CD14-positive monocyte (primary cell): ENCODE results near the gene H6PD. TPM values are rescaled to one million over a fixed set of nuclear protein-coding genes. Genes with fewer than 3 reads are reported as not detected.

Experiments used
- DNase-seq, 3 donors: peaks; one replicate each; pipeline ENCODE4 v3.0.0-alpha.2; 2011 to 2022
- H2AFZ ChIP-seq: 2 replicates; pipeline ENCODE4 v1.6.0; 2012; ENCODE audit warnings: mild to moderate bottlenecking, low read depth, low read length, inconsistent platforms; ENCODE audit not compliant: insufficient read depth, poor library complexity, severe bottlenecking
- H3K27ac ChIP-seq, 2 donors: 1 replicate in 1 of 2; 2 replicates in 1 of 2; pipeline ENCODE4 v1.5.1; 2012 to 2013; ENCODE audit warnings: low read length in 2 of 2, control low read depth in 1 of 2, inconsistent platforms in 1 of 2, low read depth in 1 of 2, mild to moderate bottlenecking in 1 of 2
- H3K27me3 ChIP-seq, 2 donors: one replicate each; pipeline versions ENCODE4 v1.6.0 to v1.6.1; 2011 to 2013; ENCODE audit warnings: low read length in 2 of 2; ENCODE audit not compliant: control insufficient read depth in 2 of 2, insufficient read depth in 2 of 2
- H3K36me3 ChIP-seq, 2 donors: replicated peaks in 1 of 2; 1 replicate in 1 of 2; 2 replicates in 1 of 2; pipeline versions ENCODE4 v1.5.1 to v1.6.1; 2012 to 2013; ENCODE audit warnings: low read length in 2 of 2, control low read depth in 1 of 2, inconsistent platforms in 1 of 2, mild to moderate bottlenecking in 1 of 2; ENCODE audit not compliant: insufficient read depth in 2 of 2, control insufficient read depth in 1 of 2
- H3K4me1 ChIP-seq, 2 donors: 1 replicate in 1 of 2; 2 replicates in 1 of 2; pipeline versions ENCODE4 v1.5.1 to v1.6.1; 2012 to 2013; ENCODE audit warnings: low read length in 2 of 2, control low read depth in 1 of 2, inconsistent platforms in 1 of 2, mild to moderate bottlenecking in 1 of 2, moderate library complexity in 1 of 2; ENCODE audit not compliant: insufficient read depth in 2 of 2, control insufficient read depth in 1 of 2
- H3K4me2 ChIP-seq: replicated peaks from 2 replicates; pipeline ENCODE3; 2012; ENCODE audit warnings: low read length, moderate library complexity, mild to moderate bottlenecking; ENCODE audit not compliant: poor library complexity, severe bottlenecking; ENCODE audit errors: extremely low read depth
- H3K4me3 ChIP-seq, 3 experiments: fragments of 200-600 bp in 1 of 3; sonication (generic) in 1 of 3; replicated peaks in 1 of 3; 1 replicate in 2 of 3; 2 replicates in 1 of 3; pipeline ENCODE4 v1.5.1; 2011 to 2013; ENCODE audit warnings: low read length in 3 of 3, mild to moderate bottlenecking in 3 of 3, control low read depth in 2 of 3, low read depth in 2 of 3, inconsistent platforms in 1 of 3, moderate library complexity in 1 of 3
- H3K79me2 ChIP-seq: 2 replicates; pipeline ENCODE4 v1.6.0; 2012; ENCODE audit warnings: mild to moderate bottlenecking, control low read depth, inconsistent platforms, low read length, moderate library complexity; ENCODE audit not compliant: insufficient read depth
- H3K9ac ChIP-seq: 2 replicates; pipeline ENCODE4 v1.6.0; 2017; ENCODE audit warnings: low read length, mild to moderate bottlenecking; ENCODE audit not compliant: insufficient read depth, poor library complexity, severe bottlenecking
- H3K9me3 ChIP-seq, 2 donors: replicated peaks in 1 of 2; 1 replicate in 1 of 2; 2 replicates in 1 of 2; pipeline versions ENCODE4 v1.5.1 to v1.6.1; 2012 to 2013; ENCODE audit warnings: low read length in 2 of 2, control low read depth in 1 of 2; ENCODE audit not compliant: control insufficient read depth in 1 of 2, insufficient read depth in 1 of 2
- H4K20me1 ChIP-seq: 2 replicates; pipeline ENCODE4 v1.6.0; 2012; ENCODE audit warnings: mild to moderate bottlenecking, low read length, control low read depth, moderate library complexity; ENCODE audit not compliant: insufficient read depth
- H3K27ac Mint-ChIP-seq, 7 donors: one replicate each; pipeline ENCODE4 v1.8.0; 2020; ENCODE audit warnings: mild to moderate bottlenecking in 7 of 7, mixed read lengths in 7 of 7, moderate library complexity in 6 of 7, inconsistent platforms in 2 of 7
- H3K27me3 Mint-ChIP-seq, 3 donors: one replicate each; pipeline ENCODE4 v1.8.0; 2021 to 2022; ENCODE audit warnings: low read depth in 3 of 3, mild to moderate bottlenecking in 3 of 3, mixed read lengths in 3 of 3, moderate library complexity in 3 of 3, inconsistent platforms in 1 of 3
- H3K36me3 Mint-ChIP-seq, 2 donors: one replicate each; pipeline ENCODE4 v1.8.0; 2020; ENCODE audit warnings: mixed read lengths in 2 of 2, inconsistent platforms in 1 of 2, mild to moderate bottlenecking in 1 of 2
- H3K4me1 Mint-ChIP-seq: one replicate; pipeline ENCODE4 v1.8.0; 2020; ENCODE audit warnings: mild to moderate bottlenecking, mixed read lengths
- H3K4me3 Mint-ChIP-seq, 2 donors: one replicate each; pipeline ENCODE4 v1.8.0; 2020; ENCODE audit warnings: mild to moderate bottlenecking in 2 of 2, mixed read lengths in 2 of 2, moderate library complexity in 1 of 2
- H3K9me3 Mint-ChIP-seq, 7 donors: one replicate each; pipeline ENCODE4 v1.8.0; 2020 to 2022; ENCODE audit warnings: mixed read lengths in 7 of 7, mild to moderate bottlenecking in 6 of 7, moderate library complexity in 6 of 7, inconsistent platforms in 2 of 7
- CTCF ChIP-seq: fragments of 200-600 bp; IDR thresholded peaks from one replicate; pipeline ENCODE4 v1.8.0; 2022; ENCODE audit warnings: antibody characterized with exemption, mild to moderate bottlenecking
- WGBS: methylation state at CpG from one replicate; pipeline ENCODE4 v1.1.5; 2013; ENCODE audit warnings: missing lambda C conversion rate; ENCODE audit not compliant: insufficient coverage; 5-methylcytosine and 5-hydroxymethylcytosine counted together
- intact Hi-C, 2 donors: fragments of 100-400 bp; cut with micrococcal nuclease; formaldehyde crosslinking; loops; one replicate each; pipeline versions ENCODE4 v1.15.0 to v1.15.1; 2023
- polyA plus RNA-seq, 3 donors: library from polyadenylated mRNA; depleted of rRNA in 1 of 3; unstranded in 2 of 3; stranded (reverse) in 1 of 3; fragments of 300-500 nt in 2 of 3; fragments of >200 nt in 1 of 3; fragmentation: Illumina TruSeq in 2 of 3; gene quantifications; 1 replicate in 2 of 3; 2 replicates in 1 of 3; pipeline ENCODE4 v1.2.3, GENCODE V29; 2012 to 2021

The H6PD gene
- polyA plus RNA-seq, 3 donors: 8.6 to 15.9 (median 11.4) TPM

GRCh38 chr1:9311479-9311878 lies 76.9 kb downstream of the H6PD start:
- DNase-seq: no peak
- WGBS: 95% methylated on average over 7 of the region's 9 CpGs

GRCh38 chr1:9312168-9312720 lies 77.7 kb downstream of the H6PD start:
- Mint-ChIP-seq H3K4me3 (no peak overlapping the region), H3K9me3 (no peaks in the 10 kb centered on the region), H3K4me1 (no peaks in the 10 kb centered on the region), H3K27ac (no peak overlapping the region), H3K27me3 (peaks cover 6 to 10% (median 8%) of the 10 kb centered on the region in 3 donors), H3K36me3 (no peaks in the 10 kb centered on the region)
- Histone ChIP-seq H2AFZ (no peak overlapping the region), H3K36me3 (no peaks in the 10 kb centered on the region), H4K20me1 (no peaks in the 10 kb centered on the region), H3K9ac (no peak overlapping the region), H3K27me3 (peaks cover 0 to 3% of the 10 kb centered on the region in 2 donors), H3K9me3 (no peaks in the 10 kb centered on the region), H3K4me1 (no peaks in the 10 kb centered on the region), H3K4me3 (no peak overlapping the region), H3K4me2 (no peak overlapping the region), H3K79me2 (no peaks in the 10 kb centered on the region), H3K27ac (no peak overlapping the region)
- intact Hi-C loops: no loop called here
- WGBS: 96% methylated on average over 8 of the region's 18 CpGs
- no peak for DNase-seq
- TF ChIP-seq CTCF: no peak

More at GRCh38 chr1:9311479-9311878, 76.9 kb downstream of the H6PD start:
- H3K9me3 Mint-ChIP-seq: no peaks in the 10 kb centered on the region
- no peaks in the 10 kb centered on the region for H3K4me1 ChIP-seq
- H3K4me2 ChIP-seq: no peak overlapping the region
- no peak overlapping the region for H2AFZ ChIP-seq
- H3K27ac ChIP-seq: no peak overlapping the region
- H3K4me3 Mint-ChIP-seq: no peak overlapping the region
- intact Hi-C loops: no loop called here
- no peaks in the 10 kb centered on the region for H3K9me3 ChIP-seq
- H3K27me3 ChIP-seq: no peaks in the 10 kb centered on the region
- H3K36me3 Mint-ChIP-seq: no peaks in the 10 kb centered on the region
- no peaks in the 10 kb centered on the region for H3K4me1 Mint-ChIP-seq
- H3K27ac Mint-ChIP-seq: no peak overlapping the region
- TF ChIP-seq CTCF: no peak
- H3K4me3 ChIP-seq: no peak overlapping the region
- H3K79me2 ChIP-seq: no peaks in the 10 kb centered on the region
- no peak overlapping the region for H3K9ac ChIP-seq
- no peaks in the 10 kb centered on the region for H4K20me1 ChIP-seq
- H3K36me3 ChIP-seq: no peaks in the 10 kb centered on the region
- H3K27me3 Mint-ChIP-seq: peaks cover 6 to 8% (median 8%) of the 10 kb centered on the region in 3 donors
